Sciatic nerve (tissue), 2 donors: ENCODE results near the gene ZDHHC8. TPM values are rescaled to one million over a fixed set of nuclear protein-coding genes. Genes with fewer than 3 reads are reported as not detected.

Experiments
- ATAC-seq: fragments of 200-7000 bp; cut with Tn5 transposase; one replicate; pipeline ENCODE4 v1.9.1; 2020; ENCODE audit warnings: mild to moderate bottlenecking, moderate library complexity
- DNase-seq: peaks from one replicate; pipeline ENCODE4 v3.0.0-alpha.2; 2020; ENCODE audit warnings: low spot score
- intact Hi-C: fragments of 100-400 bp; cut with DNase I; formaldehyde crosslinking; loops from one replicate; pipeline ENCODE4 v1.14.2; 2022
- total RNA-seq: library from RNA; stranded (reverse); fragmentation: NEBNext Ultra II Directional; extraction: Animal tissue kit (Norgen Biotek cat#: 25700); gene quantifications from one replicate; pipeline ENCODE4 v1.2.1, GENCODE V29; 2021
- donor health status: DM: no; HTN: no; CAD: no.
- donor health status: DM: no; HTN: no; CAD: no.

ZDHHC8 gene
- total RNA-seq, 1 donor from 2014 or later: 143 TPM

GRCh38 chr22:20125201-20126174, 6.1 kb upstream of the ZDHHC8 start:
- ATAC-seq (no peak), DNase-seq (no peak)
- intact Hi-C loops: no loop called here

- intact Hi-C loops: no loop called here
- no peak for DNase-seq
- ATAC-seq: no peak
These were observed 5.1 kb upstream of the ZDHHC8 start for GRCh38 chr22:20126284-20127029.

GRCh38 chr22:20127318-20127868, 4.2 kb upstream of the ZDHHC8 start:
- DNase-seq (no peak), ATAC-seq (no peak)
- intact Hi-C loops: no loop called here

GRCh38 chr22:20127869-20128618, 3.6 kb upstream of the ZDHHC8 start:
- ATAC-seq (no peak), DNase-seq (no peak)
- intact Hi-C loops: no loop called here

GRCh38 chr22:20128619-20128901, 3.0 kb upstream of the ZDHHC8 start:
- DNase-seq: no peak
- intact Hi-C loops: no loop called here
- no peak for ATAC-seq

- DNase-seq: no peak
- ATAC-seq: no peak
- intact Hi-C loops: no loop called here
These were observed 2.5 kb upstream of the ZDHHC8 start for GRCh38 chr22:20128902-20129746.

GRCh38 chr22:20129747-20130014, 1.9 kb upstream of the ZDHHC8 start:
- ATAC-seq (no peak), DNase-seq (no peak)
- intact Hi-C loops: no loop called here

- intact Hi-C loops: no loop called here
- peak; percentile 0 for ATAC-seq
- DNase-seq: no peak
These were observed 1.3 kb upstream of the ZDHHC8 start for GRCh38 chr22:20130319-20130718.

- DNase-seq (peak; percentile 91), ATAC-seq (peak; percentile 88)
- intact Hi-C loops: no loop called here
These were observed 640 bp upstream of the ZDHHC8 start for GRCh38 chr22:20130731-20131596.

- DNase-seq (no peak), ATAC-seq (peak; percentile 23)
- intact Hi-C loops: no loop called here
These were observed 468 bp downstream of the ZDHHC8 start for GRCh38 chr22:20131859-20132685.

GRCh38 chr22:20132686-20133246, 1.2 kb downstream of the ZDHHC8 start:
- DNase-seq (no peak), ATAC-seq (no peak)
- intact Hi-C loops: no loop called here

GRCh38 chr22:20133930-20134549, 2.4 kb downstream of the ZDHHC8 start:
- no peak for DNase-seq
- ATAC-seq: no peak
- intact Hi-C loops: no loop called here

- no peak for ATAC-seq
- intact Hi-C loops: no loop called here
- DNase-seq: no peak
These were observed 3.7 kb downstream of the ZDHHC8 start for GRCh38 chr22:20135265-20135664.

GRCh38 chr22:20135806-20136602, 4.4 kb downstream of the ZDHHC8 start:
- no peak for ATAC-seq
- DNase-seq: no peak
- intact Hi-C loops: no loop called here

GRCh38 chr22:20136603-20136873, 4.9 kb downstream of the ZDHHC8 start:
- intact Hi-C loops: no loop called here
- ATAC-seq (no peak), DNase-seq (no peak)

- intact Hi-C loops: no loop called here
- DNase-seq: no peak
These were observed 5.5 kb downstream of the ZDHHC8 start for GRCh38 chr22:20137113-20137512.

More at GRCh38 chr22:20137113-20137512, 5.5 kb downstream of the ZDHHC8 start:
- ATAC-seq: no peak
